NCI-H2029 treated with DMSO at 0.1 percent for 48 hours (cell line): ENCODE data around the gene ABLIM3.

Experiments
- DNase-seq: peaks from one replicate; lab custom pipeline; 2025; lab: John Stamatoyannopoulos, UW

ABLIM3 gene

DNA sequence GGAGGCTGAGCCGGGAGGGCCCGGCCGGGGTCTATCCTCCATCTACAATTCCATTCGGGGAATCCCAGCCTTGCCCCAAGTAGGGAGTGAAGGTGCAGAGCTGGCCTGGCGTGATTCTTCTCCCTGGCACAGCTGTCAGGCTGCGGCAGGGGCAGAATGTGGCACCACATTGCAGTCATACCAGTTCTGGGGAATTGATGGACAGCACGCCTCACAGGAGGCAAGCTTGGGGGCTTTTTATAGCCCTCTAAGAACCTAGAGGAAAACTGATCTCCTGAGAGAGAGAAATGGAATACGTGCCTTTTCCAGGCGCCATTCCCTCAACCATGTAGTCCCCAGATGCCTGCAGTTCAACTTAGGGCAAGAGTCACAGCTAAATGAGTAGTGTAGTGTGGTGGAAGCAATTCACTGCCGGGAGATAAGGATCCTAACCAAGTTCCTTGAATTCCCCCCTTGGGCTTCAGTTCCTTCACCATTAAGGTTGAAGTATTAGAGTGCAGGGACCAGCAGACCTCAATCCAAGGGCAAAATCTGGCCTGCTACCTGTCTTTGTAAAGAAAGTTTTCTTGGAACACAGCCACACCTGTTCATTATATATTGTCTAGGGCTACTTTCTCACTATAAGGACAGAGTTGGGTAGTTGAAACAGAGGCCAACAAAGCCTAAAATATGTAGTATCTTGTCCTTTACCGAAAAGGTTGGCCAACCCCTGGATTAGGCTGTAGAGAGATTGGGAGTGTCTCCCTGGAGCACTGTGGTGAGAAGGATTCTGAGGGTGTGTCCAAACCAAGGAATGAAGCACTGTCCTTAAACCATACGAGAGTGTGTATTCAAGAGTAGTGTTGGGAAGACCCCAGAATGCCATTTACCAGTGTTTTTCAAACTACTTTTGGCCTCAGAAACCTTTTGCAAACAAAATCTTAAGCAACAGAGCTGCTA, 141.0 kb downstream of the ABLIM3 start:
- no peak for DNase-seq

DNA sequence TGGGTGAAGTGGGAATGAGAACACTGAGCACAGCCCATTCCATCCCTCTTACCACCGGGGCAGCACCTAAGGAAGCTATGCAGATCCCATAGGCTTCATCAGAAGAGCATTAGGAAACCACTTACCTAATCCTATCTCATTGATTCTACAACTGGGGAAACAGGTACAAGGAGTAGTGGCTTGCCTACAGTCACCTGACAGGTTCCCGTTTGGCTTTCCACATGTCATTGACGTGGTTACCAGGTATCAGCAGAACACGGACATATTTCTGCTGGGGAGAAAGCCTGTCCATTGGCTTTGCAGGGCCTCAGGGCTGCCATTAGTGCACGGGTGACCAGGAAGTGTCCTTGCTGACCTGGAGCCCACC, 141.7 kb downstream of the ABLIM3 start:
- DNase-seq, result no peak

- DNase-seq, result peak; percentile 36
These were observed 142.6 kb downstream of the ABLIM3 start for GRCh38 chr5:149283626-149284480.

GRCh38 chr5:149284501-149284900, 143.2 kb downstream of the ABLIM3 start:
- no peak for DNase-seq

- no peak for DNase-seq
These were observed 143.9 kb downstream of the ABLIM3 start for GRCh38 chr5:149285153-149285552.

DNA sequence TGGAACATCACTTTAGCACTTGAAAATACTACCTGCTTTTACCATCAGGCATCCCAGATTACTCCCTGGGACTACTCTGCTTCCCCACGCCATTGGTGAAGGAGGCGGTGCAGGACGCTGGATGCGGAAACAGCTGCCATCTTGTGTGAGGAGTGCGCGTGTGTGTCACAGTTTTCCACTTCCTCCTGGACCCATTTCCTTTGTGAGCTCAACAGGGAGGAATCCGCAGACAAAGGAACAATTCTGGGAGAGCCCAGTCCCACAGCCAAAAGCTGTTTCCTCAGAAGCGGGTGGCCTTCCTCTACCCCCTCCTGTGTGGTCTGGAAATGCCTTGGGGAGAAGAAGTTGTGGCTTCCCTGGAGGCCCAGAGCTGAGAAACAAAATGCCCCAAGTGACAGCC, 147.1 kb downstream of the ABLIM3 start:
- DNase-seq, result no peak

DNA sequence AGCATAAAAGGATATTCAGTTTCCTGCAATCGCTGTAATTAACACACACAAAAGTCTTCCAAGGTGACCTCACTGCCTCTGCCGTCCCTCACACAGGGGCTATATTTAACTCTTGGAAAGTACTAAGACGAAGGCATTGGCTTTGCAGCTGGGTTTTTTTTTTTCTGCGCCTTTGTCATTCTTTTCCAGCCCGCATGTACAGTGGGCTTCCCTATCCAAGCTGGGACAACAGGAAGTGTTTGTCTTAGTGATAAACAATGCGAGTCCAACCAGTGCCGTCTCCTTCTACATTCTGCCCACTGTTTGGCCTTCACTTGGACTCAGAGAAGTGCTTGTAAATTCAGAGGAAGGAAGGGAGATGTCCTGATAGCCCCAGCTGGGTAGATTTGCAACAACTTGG, 148.0 kb downstream of the ABLIM3 start:
- DNase-seq, result no peak

DNA sequence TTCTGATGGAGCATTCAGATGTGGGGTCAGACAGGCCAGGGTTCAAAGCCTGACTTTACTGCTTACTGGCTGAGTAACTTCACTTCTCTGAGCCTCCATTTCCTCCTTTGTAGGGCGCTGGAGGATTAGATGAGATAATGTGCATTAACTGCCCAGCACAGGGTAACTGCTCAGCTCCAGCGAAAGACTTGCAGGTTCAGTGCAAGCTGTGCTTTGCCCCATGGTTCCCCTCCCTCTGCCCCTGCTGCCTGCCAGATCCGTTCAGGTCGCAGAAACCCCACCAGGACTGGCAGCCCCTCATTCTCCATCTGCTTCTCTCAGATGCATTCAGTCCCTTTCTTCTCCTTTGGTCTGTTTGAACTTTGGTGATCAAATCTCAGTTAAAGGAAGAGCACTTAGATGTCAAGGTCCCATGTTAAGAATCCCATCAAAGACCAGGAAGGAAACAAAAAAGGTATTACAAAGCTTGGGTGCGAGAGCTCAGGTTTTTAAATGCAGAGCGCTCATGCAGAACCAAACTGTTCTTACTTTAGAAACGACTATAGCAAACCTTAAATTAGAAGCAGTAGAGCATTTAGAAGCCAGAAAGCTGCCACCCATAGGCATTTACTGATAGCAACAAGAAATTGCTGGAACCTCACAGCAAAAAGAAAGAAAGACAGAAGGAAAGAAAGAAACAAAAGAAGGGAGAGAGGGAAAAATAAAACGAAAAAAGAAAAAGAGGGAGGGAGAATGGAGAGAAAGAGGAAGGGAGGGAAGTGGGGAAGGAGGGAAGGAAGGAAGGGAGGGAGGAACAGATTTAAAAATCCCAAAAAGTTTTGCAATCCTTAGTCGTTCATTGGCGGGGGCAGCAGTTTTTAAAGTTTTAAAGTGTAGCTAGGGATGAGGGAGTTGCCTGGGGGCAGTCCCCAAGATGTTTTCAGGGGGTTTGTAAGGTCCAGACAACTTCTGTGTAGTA, 153.9 kb downstream of the ABLIM3 start:
- DNase-seq, result no peak

DNA sequence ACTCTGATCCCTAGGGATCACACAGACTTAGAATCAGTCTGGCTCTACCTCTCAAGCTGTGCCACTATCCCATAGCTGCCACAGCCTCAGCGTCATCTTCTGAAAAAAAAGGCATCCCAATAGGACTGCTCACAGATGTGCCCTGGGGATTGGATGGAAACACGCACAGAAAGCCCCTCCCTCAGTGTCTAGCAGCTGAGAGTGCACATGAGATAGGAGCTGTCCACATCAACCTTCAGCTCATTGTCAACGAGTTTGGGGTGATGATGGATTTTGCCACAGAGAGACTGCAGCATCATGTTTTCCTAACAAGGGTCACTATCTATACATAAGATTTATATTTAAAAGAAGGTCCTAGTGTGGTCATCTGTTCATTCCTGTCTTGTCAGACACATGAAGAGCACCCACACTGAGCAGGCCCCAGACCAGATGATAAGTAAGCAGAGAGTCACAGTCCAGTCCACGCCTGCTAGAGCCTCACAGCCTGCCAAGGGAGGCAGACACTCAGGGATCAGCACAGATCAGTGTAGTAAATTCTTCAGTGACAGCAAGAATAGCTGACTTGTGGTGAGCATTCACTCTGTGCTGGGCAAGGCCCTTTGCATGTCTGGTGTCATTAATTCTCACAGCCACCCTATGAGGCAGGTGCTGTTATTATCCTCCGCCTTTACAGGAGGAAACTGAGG, 156.2 kb downstream of the ABLIM3 start:
- DNase-seq, result no peak

DNA sequence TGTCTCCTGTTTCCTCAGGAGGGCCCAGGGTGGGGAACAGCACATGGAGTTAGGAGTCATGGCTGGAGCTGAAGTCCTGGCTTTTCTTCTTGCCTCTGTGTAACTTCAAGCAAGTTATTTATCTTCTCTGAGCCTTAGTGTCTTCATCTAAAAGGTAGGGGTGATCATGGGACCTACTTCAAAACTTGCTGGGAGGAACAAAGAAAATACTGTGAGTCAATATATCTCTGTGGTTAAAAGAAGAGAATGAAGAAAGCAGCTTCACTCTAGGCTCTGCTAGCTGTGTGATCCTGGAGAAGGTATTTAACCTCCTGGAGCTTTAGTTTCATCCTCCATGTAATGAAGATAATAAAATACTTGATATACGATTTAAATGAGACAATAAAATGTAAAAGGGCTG, 156.9 kb downstream of the ABLIM3 start:
- DNase-seq, result no peak

GRCh38 chr5:149298842-149299404, 157.6 kb downstream of the ABLIM3 start:
- no peak for DNase-seq

DNA sequence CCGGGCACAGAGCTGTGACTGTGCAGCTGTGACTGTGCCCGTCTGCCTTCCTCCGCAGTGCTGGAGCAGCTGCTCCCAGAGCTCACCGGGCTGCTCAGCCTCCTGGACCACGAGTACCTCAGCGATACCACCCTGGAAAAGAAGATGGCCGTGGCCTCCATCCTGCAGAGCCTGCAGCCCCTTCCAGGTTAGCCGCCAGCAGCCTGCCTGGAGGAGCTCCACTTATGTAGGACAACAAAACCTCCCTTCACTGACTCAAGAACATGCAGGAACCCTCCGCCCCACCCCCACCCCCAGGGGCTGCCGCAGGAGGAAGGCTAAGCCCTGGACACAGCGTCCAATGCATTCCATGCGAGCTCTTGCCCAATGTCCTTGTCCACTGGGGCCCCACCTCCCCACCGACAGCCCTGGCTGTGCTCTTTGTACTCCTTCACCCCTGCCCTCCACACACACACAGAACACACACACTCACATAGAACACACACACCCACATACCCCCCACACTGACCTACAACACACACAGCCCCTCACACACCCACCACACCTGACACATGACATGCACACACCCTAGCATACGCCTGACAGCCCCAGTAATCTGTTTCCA, 158.3 kb downstream of the ABLIM3 start:
- DNase-seq, result no peak

DNA sequence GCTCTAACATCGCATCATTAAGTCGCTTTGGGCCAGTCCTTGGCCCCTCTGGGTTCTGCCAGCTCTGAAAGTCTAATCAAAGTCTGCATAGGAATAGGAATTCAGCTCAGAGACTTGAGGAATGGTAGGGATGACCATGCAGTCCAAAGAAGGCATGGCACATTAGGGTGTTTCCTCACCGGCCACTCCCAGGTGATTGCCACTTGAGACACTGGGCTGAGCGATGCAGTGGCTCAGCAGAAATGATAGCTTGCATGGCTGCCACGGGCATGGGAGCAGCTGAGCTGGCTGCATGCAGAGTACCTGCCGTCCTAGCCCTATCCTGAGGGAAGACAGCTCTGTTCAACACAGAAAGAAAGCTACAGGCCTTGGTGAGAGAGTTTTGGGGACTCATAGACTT, 159.1 kb downstream of the ABLIM3 start:
- no peak for DNase-seq

GRCh38 chr5:149301049-149301743, 159.9 kb downstream of the ABLIM3 start:
- DNase-seq, result no peak

- no peak for DNase-seq
These were observed 160.6 kb downstream of the ABLIM3 start for GRCh38 chr5:149301744-149302380.

- no peak for DNase-seq
These were observed 161.3 kb downstream of the ABLIM3 start for GRCh38 chr5:149302641-149303040.

DNA sequence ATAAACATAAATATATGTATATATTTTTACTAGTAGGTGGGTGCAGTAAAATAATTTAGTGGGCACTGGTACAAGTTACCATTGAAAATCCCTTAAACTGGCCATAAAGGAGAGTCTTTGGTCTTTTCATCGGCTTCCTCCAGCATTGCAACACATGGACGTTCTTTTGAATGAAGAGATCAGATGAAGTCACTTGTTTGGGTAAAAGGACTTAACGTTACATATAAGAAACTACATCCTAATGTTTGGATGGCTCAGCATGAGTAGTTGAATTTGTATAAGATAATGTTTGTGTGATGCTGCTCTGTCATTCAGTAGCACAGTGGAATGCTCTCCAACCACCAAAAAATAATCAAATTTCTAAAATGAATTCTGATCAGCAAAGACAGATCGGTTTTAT, 161.9 kb downstream of the ABLIM3 start:
- no peak for DNase-seq

GRCh38 chr5:149304195-149305078, 163.1 kb downstream of the ABLIM3 start:
- DNase-seq, result no peak
